ENCODE results near the gene LRFN2.

The LRFN2 gene

DNA sequence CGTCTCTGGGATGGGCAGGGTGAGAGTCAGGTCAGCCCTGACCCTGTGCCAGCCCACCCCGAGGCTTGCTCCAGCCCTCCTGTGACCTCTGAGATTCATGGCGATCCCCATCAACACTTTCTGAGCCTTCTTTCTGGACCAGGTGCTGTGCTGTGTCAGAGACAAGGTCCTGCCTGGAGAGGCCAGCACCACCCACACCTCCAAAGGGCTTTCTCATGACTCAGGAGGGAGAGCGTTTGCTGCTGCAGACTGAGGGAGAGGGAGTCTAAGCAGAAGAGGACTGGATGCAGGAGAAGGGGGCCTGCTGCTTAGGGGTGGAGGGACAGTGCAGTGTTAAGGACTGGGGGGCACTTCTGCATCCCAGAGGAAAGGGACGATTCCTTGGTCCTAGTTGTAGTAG is 193.5 kb downstream of the LRFN2 start:
- no peak for DNase-seq

GRCh38 chr6:40392589-40392988 is 194.6 kb downstream of the LRFN2 start:
- no peak for DNase-seq

DNA sequence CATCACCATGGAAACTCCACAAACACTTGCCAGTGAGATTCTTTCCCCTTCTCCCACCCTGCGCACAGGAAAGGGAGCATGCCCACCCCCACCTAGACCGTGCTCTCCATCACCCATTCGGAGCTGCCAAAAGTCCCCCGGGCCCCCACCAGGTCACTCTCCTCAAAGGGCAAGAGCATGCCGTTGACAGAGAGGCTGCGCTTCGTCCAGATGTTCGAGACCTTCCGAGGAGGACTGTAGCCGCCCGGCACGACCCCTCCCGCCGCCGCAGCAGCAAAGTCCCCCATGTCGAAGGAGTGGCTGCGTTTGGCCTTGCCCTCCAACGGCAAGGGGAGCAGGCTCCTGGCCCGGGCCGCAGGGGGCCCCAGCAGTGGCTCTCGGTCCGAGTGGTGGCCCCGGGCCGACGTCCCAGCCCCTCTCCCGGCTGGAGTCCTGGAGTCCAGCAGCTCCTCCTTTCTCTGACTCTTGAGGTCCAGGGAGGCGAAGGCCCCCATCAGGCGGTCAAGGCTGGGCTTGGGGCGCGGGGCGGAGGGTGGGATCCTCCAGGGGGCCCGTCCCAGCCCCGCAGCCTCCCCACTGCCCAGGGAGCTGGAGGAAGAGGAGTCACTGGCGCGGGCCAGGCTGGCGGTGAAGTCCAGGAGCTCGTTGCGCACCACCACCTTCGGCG is 195.2 kb downstream of the LRFN2 start:
- no peak for DNase-seq

GRCh38 chr6:40391086-40391485 is 196.1 kb downstream of the LRFN2 start:
- DNase-seq = no peak

GRCh38 chr6:40390144-40390800 is 196.9 kb downstream of the LRFN2 start:
- no peak for DNase-seq

- DNase-seq = no peak
Observed at GRCh38 chr6:40389254-40389653, 197.9 kb downstream of the LRFN2 start.

DNA sequence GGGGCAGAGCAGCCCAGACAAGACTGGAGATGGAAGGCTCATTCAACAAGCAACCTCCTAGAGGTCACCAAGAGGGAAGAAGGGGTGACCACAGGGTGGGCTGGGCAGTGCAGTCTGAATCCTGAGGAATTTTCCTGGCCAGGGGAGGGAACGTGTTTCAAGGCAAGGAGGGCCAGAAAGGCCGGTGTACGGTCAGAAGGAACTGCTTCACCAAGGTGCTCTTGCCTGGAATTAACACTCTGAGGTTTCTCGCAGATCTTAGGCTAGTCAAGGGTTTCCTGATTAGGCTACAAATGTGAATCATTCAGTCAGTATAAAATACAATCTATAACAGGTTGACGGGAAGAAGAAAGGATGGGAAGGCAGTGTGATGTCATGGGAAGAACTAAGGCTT is 199.3 kb downstream of the LRFN2 start:
- DNase-seq = no peak

DNA sequence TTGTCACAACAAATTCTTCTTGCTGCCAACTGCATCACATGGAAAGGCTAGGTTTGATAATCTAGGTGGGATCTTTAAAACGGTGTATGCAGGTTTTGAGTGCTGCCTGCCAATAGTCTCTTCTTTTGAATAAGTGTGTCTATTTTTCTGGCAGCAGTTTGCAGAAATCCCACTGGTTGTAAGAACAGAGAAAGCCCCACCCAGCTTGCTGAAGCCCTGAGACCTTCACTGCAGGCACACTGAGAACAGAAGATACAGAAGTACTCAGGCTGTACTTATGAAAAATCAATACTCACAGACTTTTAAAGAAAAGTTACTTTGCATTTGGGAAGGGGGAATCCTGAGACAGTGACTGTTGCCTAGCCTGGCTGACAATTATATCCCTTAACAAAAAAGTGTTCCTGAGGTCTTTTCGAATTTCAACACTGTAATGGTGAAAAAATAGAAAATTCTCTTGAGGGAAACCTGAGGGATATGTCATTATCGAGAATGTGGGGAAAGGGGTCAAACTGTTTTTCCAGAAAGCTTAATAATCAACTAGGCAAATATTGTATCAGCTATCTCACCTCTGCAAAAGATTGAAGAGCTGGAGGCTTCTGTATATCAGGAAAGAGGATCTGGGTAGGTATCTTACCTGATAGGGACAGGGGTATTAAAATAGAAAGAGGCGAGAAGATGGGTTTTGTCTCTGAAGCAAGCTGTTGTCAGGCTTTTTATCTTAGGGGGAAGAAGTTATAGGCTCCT is 199.9 kb downstream of the LRFN2 start:
- no peak for DNase-seq

DNA sequence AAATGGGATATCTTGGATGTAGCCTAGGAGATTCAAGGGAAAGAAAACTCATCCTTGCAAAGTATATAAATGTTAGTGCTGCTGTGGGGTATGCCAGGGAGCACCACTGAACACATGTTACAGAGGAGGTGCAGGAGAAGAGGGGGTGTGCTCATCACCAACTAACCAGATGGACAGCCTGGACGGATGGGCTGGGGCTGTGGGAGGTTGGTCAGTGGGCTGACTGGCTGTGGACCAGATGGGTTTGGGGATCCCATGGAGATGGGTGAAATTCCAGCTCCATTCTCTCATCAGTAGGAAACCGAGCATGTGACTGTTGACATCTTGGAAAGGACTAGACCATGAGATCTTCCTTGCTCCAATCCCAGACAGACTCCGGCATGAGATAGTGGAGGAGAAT is 201.0 kb downstream of the LRFN2 start:
- no peak for DNase-seq

GRCh38 chr6:40383348-40384115 is 203.6 kb downstream of the LRFN2 start:
- no peak for DNase-seq

DNA sequence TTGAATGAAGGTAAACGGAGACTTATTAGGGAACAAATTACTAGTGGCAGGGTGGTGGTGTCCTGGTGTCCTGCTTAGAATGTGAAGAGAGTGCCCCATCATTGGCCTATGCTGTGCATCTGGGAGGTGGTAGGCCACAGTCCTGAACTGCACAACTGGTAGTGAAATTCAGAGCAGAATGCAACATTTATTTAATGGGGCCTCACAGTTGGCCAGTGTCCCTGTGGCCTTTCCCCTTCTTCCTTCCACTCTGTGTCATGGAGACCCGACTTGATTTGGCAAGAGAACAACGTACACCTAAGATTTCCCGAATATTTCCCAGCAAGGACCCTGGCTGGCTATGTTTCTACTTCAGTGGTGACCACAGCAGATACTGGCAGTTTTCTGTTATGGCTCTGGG is 206.9 kb downstream of the LRFN2 start:
- no peak for DNase-seq

DNA sequence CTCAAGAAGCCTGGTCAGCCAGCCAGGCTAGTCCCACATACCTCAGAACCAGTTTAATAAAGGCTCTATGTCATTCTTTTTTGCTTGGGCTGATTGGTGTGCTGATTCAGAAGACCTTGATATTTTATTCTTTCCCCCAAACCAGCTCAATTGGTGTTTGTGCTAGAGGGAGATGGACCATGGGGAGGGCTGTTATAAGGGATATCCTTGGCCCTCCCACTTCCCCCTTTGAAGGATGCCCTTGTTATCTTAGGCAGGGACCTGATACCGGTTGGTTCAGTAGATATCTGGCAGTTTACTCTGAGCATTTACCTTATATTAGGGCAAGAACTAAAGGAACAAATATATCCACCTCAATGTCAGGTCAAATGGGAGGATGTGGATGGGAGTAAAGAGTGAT is 207.4 kb downstream of the LRFN2 start:
- no peak for DNase-seq

GRCh38 chr6:40378725-40379074 is 208.5 kb downstream of the LRFN2 start:
- DNase-seq = no peak

GRCh38 chr6:40378071-40378724 is 209.0 kb downstream of the LRFN2 start:
- DNase-seq = no peak

DNA sequence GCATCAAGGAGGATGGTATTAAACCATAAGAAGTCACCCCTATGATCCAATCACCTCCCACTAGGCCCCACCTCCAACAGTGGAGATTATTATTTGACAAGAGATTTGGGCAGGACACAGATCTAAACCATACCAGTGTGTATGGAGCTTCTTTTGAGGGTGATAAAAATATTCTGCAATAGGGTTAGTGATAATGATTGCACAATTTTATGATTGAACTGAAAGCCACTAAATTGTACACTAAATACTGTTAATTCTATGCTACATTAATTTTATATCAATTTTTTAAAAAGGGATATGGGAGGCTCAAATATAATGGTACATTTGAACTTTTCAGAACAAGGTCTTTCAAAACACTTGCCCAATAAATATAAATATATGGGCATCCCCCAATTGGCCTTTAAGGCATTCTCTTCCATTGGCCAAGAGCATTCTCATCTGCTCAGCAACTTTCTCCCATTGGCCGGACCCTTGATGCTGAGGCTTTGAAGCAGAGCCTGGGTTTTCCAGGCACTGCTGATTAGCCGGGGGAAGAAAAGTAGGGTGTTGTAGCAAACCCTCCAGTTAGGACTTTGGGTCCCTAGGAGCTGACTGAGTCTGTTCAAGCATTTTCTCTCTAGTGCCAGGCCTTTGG is 209.9 kb downstream of the LRFN2 start:
- no peak for DNase-seq

- no peak for DNase-seq
Observed at GRCh38 chr6:40376113-40376650, 211.0 kb downstream of the LRFN2 start.

- no peak for DNase-seq
Observed at GRCh38 chr6:40373267-40373666, 213.9 kb downstream of the LRFN2 start.

DNA sequence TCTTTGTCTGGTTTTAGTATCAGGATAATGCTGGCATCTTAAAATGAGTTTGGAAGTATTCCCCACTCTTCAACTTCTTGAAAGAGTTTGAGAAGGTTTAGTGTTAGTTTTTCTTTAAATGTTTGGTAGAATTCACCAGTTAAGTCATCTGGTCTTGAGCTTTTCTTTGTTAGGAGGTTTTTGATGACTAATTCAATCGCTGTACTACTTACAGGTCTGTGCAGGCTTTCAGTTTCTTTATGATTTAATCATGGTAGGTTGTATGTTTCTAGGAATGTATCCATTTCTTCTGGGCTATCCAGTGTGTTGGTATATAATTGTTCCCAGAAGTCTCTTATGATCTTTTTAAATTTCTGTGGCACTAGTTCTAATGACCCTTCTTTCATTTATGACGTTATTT is 215.5 kb downstream of the LRFN2 start:
- no peak for DNase-seq

GRCh38 chr6:40371095-40371494 is 216.1 kb downstream of the LRFN2 start:
- no peak for DNase-seq

DNA sequence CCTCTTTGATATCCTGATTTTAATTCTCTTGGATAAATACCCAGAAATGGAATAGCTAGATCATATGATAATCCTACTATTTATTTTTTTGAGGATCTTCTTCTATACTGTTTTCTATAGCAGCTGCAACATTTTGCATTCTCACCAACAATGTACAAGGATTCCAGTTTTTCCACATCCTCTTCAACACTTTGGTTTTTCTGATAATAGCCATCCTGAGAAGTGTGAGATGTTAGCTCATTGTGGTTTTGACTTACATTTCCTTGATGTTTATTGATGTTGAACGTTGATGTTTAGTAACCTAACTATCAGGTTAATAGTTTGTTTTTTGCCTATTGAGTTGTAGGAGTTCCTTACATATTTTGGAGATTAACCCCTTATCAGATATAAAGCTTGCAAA is 217.3 kb downstream of the LRFN2 start:
- no peak for DNase-seq

- DNase-seq = no peak
Observed at GRCh38 chr6:40369042-40369441, 218.1 kb downstream of the LRFN2 start.

GRCh38 chr6:40362859-40363258 is 224.3 kb downstream of the LRFN2 start:
- DNase-seq = no peak

All from NCI-H2171 (cell line).